GM18499 (cell line): Measurements from ENCODE around the gene TSHB.
"Not testable (repeated sequence)": the region's sequence is repeated elsewhere in the genome, so short reads cannot be mapped to it uniquely, and the experiment has no call there.

Experiments
- ATAC-seq: cut with Tn5 transposase; IDR thresholded peaks from one replicate; pipeline ENCODE4 v1.9.1; 2021; ENCODE audit warnings: moderate number of reproducible peaks; ENCODE audit not compliant: insufficient read depth, unreplicated experiment

The TSHB gene

GRCh38 chr1:115029526-115029925 is at the start of gene TSHB:
Gene TSHB (plus strand): TSS chr1:115029826. CDS start chr1:115033363, 3,537 bp downstream.
- no peak for ATAC-seq

- ATAC-seq = no peak
Observed at GRCh38 chr1:114982251-114982650, 47.4 kb upstream of the TSHB start.

GRCh38 chr1:114986286-114986685 is 43.3 kb upstream of the TSHB start:
- ATAC-seq = no peak

GRCh38 chr1:114988095-114988494 is 41.5 kb upstream of the TSHB start:
- ATAC-seq = no peak

DNA sequence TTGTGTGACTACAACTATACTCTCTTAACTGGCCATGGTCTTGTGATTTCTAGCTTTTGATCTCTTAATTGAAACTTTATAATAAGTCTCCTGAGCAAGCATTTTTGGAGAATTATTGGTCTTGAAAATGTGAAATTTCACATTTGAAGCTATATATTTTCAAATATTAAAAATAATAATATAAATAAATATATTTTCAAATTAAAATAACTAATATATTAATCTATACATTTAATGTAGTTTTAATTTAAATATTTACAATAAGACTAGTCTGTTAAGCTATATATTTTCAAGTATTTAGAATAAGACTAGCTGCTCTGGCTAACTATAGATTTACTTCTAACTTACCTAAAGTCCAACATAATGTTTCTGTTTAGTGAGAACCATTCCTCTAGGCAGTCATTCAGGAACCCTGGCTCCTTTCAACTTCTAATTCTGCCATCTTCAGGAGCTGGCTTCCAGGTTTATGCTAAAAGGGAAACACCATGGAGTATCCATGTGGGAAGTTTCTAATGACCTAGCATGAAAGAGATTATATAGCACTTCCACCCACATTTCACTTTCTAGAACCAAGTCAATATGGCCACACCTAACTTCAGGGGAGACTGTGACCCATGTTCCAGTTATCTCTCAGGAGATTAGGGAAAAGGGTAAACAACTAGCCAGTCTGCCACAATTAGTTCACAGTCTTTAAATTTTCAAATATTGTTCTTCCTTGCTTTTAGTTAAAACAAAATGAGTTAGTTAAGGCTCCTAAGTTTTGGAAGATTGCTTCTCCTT is 31.9 kb upstream of the TSHB start:
- no peak for ATAC-seq

- ATAC-seq = no peak
Observed at GRCh38 chr1:115006191-115006590, 23.4 kb upstream of the TSHB start.

DNA sequence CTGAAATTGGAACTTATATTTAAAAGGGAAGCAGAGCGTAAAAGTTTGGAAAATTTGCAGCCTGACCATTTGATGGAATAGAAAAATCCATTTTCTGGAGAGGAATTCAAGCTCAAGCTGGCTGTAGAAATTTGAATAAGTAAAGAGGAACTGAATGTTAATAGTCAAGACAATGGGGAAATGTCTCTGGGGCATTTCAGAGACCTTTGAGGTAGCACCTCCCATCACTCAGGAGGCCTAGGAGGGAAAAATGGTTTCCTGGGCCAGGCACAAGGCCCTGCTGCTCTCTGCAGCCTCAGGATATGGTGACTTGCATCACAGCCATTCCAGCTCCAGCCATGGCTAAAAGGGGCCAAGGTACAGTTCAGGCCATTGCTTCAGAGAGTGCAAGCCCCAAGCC is 17.6 kb upstream of the TSHB start:
- no peak for ATAC-seq

DNA sequence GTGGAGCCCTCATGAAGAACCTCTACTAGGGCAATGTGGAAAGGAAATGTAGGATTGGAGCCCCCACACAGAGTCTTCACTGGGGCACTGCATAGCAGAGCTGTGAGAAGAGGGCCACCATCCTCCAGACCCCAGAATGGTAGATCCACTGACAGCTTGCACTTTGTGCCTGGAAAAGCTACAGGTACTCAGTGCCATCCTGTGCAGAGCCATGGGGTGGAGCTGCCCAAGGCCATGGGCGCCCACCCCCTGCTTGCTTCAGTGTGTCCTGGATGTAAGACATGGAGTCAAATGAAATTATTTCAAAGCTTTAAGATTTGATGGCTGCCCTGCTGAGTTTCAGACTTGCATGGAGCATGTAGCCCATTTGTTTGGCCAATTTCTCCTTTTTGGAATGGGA is 17.2 kb upstream of the TSHB start:
- ATAC-seq = no peak

GRCh38 chr1:115013792-115014191 is 15.8 kb upstream of the TSHB start:
- ATAC-seq = no peak

DNA sequence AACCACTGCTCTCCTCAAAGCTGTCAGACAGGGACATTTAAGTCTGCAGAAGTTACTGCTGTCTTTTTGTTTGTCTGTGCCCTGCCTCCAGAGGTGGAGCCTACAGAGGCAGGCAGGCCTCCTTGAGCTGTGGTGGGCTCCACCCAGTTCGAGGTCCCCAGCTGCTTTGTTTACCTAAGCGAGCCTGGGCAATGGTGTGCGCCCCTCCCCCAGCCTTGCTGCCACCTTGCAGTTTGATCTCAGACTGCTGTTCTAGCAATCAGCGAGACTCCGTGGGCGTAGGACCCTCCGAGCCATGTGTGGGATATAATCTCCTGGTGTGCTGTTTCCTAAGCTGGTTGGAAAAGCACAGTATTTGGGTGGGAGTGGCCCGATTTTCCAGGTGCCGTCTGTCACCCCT is 10.1 kb upstream of the TSHB start:
- not testable (repeated sequence) for ATAC-seq

DNA sequence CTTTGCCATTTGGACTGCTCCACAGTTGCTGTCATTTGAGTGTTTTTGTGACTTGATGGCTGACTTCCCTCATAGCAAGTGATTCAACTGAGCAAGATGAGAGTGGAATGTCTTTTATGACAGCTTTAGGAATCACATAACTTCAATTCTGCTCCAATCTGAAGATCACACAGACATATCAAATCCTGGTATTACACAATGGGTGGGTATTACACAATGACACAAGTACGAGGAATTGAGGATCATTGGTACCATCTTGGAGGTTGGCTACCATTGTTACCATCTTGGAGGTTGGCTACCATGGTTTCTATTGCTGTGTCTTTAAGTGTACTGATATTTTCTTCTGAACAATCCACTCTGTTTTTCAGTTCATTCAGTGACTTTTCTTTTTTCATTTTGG is 8.5 kb upstream of the TSHB start:
- ATAC-seq = no peak

DNA sequence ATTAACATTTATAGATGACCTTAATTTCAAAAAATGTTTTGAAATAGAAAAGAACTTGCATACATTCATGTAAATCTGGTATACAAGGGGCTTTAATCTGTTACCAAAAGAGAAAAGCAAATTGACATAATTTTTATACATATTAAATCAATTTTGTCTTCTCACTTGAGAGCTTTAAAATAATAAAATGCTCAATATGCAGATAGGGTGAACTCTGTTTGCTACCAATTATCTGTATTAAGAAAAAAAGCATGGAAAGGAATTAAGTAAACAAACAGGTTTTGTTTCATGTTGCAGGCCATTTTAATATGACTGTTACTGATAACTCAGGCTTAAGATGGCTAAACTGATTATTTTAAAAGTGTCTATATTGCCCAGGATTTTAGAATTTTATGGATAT is 6.0 kb upstream of the TSHB start:
- ATAC-seq = no peak

- no peak for ATAC-seq
Observed at GRCh38 chr1:115031595-115031994, 2.0 kb downstream of the TSHB start.

DNA sequence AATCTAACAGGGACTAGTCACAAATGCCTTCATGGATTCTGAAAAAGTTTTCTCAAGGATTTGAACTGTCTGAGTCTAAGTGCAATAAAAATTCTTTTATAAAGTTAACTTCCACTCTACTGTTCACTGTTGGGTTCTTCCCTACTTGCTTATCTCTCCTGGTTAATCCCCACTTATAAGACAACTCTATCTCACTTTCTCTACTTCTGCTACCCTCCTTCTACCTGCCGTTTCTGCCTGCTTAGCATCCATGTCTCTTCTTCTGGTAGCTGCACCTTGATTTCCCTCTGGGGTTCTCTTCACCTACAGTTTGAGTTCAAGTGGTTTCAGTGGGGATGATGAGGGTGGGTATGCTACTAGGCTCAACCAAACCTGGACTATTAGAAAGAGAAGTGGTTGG is 6.0 kb downstream of the TSHB start:
- no peak for ATAC-seq

DNA sequence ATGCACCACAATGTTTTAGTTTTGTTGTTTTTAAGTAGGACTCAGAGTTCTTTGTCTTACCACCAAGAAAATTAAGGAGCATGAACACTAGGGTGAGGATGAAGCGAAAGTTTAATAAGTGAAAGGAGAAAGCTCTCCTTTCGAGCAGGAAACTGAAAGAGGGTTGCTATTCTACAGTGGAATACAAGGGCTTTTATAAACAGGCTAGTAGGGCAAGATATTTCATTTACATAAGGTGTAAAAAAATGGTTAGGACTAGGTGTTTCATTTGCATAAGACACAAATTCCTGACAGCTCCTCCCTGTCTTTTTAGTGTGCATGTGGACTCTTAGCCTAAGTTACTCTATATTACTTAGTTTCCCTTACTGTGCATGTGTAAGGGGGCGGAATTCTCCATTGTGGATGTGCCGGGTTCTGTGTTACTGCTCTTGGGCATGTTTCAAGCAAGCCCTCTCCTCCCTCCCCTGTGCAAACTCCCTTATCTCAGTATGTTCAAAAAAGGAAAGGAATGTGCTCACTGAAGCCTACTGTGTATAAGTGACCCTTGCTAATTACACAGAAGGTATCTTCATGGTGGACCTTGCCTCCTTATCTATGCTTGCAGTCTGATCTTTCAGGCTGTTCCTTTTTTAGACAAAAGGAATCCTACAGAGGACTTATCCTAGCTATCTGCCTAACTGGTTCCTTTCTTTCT is 7.3 kb downstream of the TSHB start:
- no peak for ATAC-seq

DNA sequence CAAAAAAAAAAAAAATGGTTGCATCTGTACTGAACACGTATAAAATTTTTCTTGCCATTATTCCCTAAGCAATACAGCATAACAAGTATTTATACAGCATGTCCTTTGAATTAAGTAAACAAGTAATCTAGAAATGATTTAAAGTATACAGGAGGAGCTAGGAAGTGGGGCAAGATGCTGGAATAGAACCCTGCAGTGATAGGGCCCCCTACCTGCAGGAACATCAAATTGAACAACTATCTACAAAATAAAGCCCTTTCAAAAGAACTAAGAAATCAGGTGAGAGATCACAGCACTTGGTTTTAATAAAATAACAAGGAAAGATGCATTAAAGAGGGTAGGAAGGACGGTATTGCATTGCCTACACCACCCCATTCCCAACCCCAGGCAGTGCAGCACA is 10.9 kb downstream of the TSHB start:
- ATAC-seq = no peak

DNA sequence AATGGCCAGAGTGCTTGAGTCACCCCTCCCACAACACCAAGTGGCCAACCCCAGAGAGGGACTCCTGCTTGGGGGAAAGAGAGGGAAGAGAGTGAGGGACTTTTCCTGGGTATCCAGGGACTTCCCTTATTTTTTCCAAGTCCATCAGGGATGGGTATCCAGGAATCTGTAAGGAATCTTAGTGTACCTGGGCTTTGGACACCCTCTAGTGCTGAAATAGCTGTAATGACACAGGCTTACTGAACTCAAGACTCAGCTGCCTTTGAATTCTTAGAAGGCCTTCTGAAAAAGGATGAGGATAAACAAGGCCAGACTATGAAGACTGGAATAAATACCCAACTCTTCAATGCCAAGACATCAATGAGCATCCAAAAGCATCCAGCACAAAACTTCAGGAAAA is 12.0 kb downstream of the TSHB start:
- no peak for ATAC-seq

DNA sequence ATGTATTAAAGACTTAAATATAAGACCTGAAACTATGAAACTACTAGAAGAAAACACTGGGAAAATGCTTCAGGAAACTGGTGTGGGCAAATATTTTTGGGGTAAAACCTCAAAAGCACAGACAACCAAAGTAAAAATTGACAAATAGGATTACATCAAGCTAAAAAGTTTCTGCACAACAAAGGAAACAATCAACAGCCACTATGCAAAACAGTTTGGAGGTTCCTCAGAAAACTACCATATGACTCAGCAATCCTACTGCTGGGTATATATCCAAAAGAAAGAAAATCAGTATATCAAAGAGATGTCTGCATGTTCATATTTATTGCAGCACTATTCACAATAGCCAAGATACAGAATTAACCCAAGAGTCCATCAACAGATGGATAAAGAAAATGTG is 17.1 kb downstream of the TSHB start:
- no peak for ATAC-seq

GRCh38 chr1:115051850-115052249 is 22.2 kb downstream of the TSHB start:
- ATAC-seq = no peak

- no peak for ATAC-seq
Observed at GRCh38 chr1:115052454-115053083, 22.9 kb downstream of the TSHB start.

GRCh38 chr1:115056395-115056798 is 26.8 kb downstream of the TSHB start:
- ATAC-seq = no peak
